Measurements from ENCODE around the gene PSMA4.
A peak's percentile ranks its signal among the peaks of the same experiment; 100 is the strongest.
"Not testable (repeated sequence)": the region's sequence is repeated elsewhere in the genome, so short reads cannot be mapped to it uniquely, and the experiment has no call there.

Gene PSMA4

GRCh38 chr15:78552597-78552996 is 12.4 kb downstream of the PSMA4 start:
- no peak for DNase-seq

GRCh38 chr15:78560201-78560600 is 20.0 kb downstream of the PSMA4 start:
- not testable (repeated sequence) for DNase-seq

- no peak for DNase-seq
These were observed 21.2 kb downstream of the PSMA4 start for GRCh38 chr15:78561490-78561889.

- DNase-seq = no peak
These were observed 22.8 kb downstream of the PSMA4 start for GRCh38 chr15:78563092-78563491.

- no peak for DNase-seq
These were observed 24.5 kb downstream of the PSMA4 start for GRCh38 chr15:78564743-78565096.

GRCh38 chr15:78565097-78565950 is 25.1 kb downstream of the PSMA4 start, which contains the start of gene CHRNA5:
Gene CHRNA5, plus strand, starts transcription at chr15:78565520. Its CDS starts 200 bp downstream, at chr15:78565720.
- DNase-seq = peak; percentile 77

- no peak for DNase-seq
These were observed 25.9 kb downstream of the PSMA4 start for GRCh38 chr15:78565951-78566774.

GRCh38 chr15:78567531-78567930 is 27.3 kb downstream of the PSMA4 start:
- no peak for DNase-seq

- no peak for DNase-seq
These were observed 30.5 kb downstream of the PSMA4 start for GRCh38 chr15:78570710-78571109.

- DNase-seq = no peak
These were observed 31.1 kb downstream of the PSMA4 start for GRCh38 chr15:78571382-78571781.

GRCh38 chr15:78573416-78573815 is 33.2 kb downstream of the PSMA4 start:
- no peak for DNase-seq

- no peak for DNase-seq
These were observed 34.7 kb downstream of the PSMA4 start for GRCh38 chr15:78574944-78575343.

GRCh38 chr15:78597583-78597982 is 57.3 kb downstream of the PSMA4 start:
- DNase-seq = no peak

- no peak for DNase-seq
These were observed 58.1 kb downstream of the PSMA4 start for GRCh38 chr15:78598348-78598747.

GRCh38 chr15:78599189-78599588 is 58.9 kb downstream of the PSMA4 start:
- no peak for DNase-seq
